Activated CD8-positive, alpha-beta T cell treated with anti-CD3 and anti-CD28 coated beads for 36 hours (primary cell): ENCODE data around the gene LGALS3BP. TPM values are rescaled to one million over a fixed set of nuclear protein-coding genes. Genes with fewer than 3 reads are reported as not detected.

Experiments
- ATAC-seq: fragments of 200-7000 bp; cut with Tn5 transposase; one replicate; pipeline ENCODE4 v1.10.0; 2021; ENCODE audit warnings: mild to moderate bottlenecking, moderate library complexity
- CTCF ChIA-PET: fragments of 350-600 bp; sonication (Branson Sonifier 250); formaldehyde crosslinking; loops from one replicate; lab custom pipeline; 2021; ENCODE audit warnings: antibody characterized with exemption; lab: Charles Lee
- POLR2A ChIA-PET: fragments of 350-600 bp; sonication (Branson Sonifier 250); formaldehyde crosslinking; loops from one replicate; lab custom pipeline; 2021; ENCODE audit warnings: antibody characterized with exemption; lab: Charles Lee
- DNase-seq: peaks from one replicate; pipeline ENCODE4 v3.0.0-alpha.2; 2020
- H3K27ac Mint-ChIP-seq: one replicate; pipeline ENCODE4 v1.8.0; 2021; ENCODE audit warnings: mild to moderate bottlenecking, mixed read lengths
- H3K27me3 Mint-ChIP-seq: one replicate; pipeline ENCODE4 v1.8.0; 2021; ENCODE audit warnings: mixed read lengths
- H3K36me3 Mint-ChIP-seq: one replicate; pipeline ENCODE4 v1.8.0; 2021; ENCODE audit warnings: low read depth, mixed read lengths
- H3K4me1 Mint-ChIP-seq: one replicate; pipeline ENCODE4 v1.8.0; 2021; ENCODE audit warnings: low read depth, mixed read lengths
- H3K4me3 Mint-ChIP-seq: one replicate; pipeline ENCODE4 v1.8.0; 2021; ENCODE audit warnings: mild to moderate bottlenecking, moderate library complexity, mixed read lengths
- H3K9me3 Mint-ChIP-seq: one replicate; pipeline ENCODE4 v1.8.0; 2021; ENCODE audit warnings: mixed read lengths
- CTCF ChIP-seq: fragments of 200-600 bp; IDR thresholded peaks from one replicate; pipeline ENCODE4 v1.8.0; 2022; ENCODE audit warnings: antibody characterized with exemption, mild to moderate bottlenecking
- intact Hi-C: fragments of 100-400 bp; cut with micrococcal nuclease; formaldehyde crosslinking; loops from one replicate; pipeline ENCODE4 v1.10.0; 2022
- total RNA-seq, 2 experiments: library from RNA; stranded (reverse); gene quantifications; one replicate each; pipeline ENCODE4 v1.2.3, GENCODE V29; 2021

Gene LGALS3BP
- total RNA-seq, 2 experiments from 2014 or later = 41.4 to 50.8 TPM

- DNase-seq (no peak), ATAC-seq (no peak)
- H3K4me1 Mint-ChIP-seq = peaks cover 42% of the 10 kb centered on the region
- intact Hi-C loops = no loop called here
- peak overlapping the region; percentile 42 for H3K27ac Mint-ChIP-seq
- peaks cover 9% of the 10 kb centered on the region for H3K36me3 Mint-ChIP-seq
- POLR2A ChIA-PET = no interaction called here
- no peaks in the 10 kb centered on the region for H3K27me3 Mint-ChIP-seq
- CTCF ChIA-PET = interaction anchor here (0.9 kb wide), 2 partner anchors 32 to 41 kb away, joined by 3 read pairs; no protein-coding TSS in a partner anchor
- no peak overlapping the region for H3K4me3 Mint-ChIP-seq
- H3K9me3 Mint-ChIP-seq = no peaks in the 10 kb centered on the region
- no peak for TF ChIP-seq CTCF
These were observed 24.1 kb upstream of the LGALS3BP start for GRCh38 chr17:79003661-79004411.

GRCh38 chr17:79002796-79003593 lies 23.3 kb upstream of the LGALS3BP start:
- peaks cover 33% of the 10 kb centered on the region for H3K4me1 Mint-ChIP-seq

GRCh38 chr17:79002291-79002690 lies 22.6 kb upstream of the LGALS3BP start:
- Mint-ChIP-seq H3K27me3 (no peaks in the 10 kb centered on the region), H3K4me1 (peaks cover 26% of the 10 kb centered on the region), H3K4me3 (no peak overlapping the region), H3K36me3 (peaks cover 10% of the 10 kb centered on the region), H3K9me3 (no peaks in the 10 kb centered on the region), H3K27ac (no peak overlapping the region)
- TF ChIP-seq CTCF = no peak
- no peak for DNase-seq
- intact Hi-C loops = no loop called here
- ChIA-PET CTCF (no interaction called here), POLR2A (no interaction called here)
- ATAC-seq = no peak

More at GRCh38 chr17:79002796-79003593, 23.3 kb upstream of the LGALS3BP start:
- no peaks in the 10 kb centered on the region for H3K27me3 Mint-ChIP-seq
- no peak for DNase-seq
- H3K36me3 Mint-ChIP-seq = peaks cover 9% of the 10 kb centered on the region
- no peak for ATAC-seq
- no peak for TF ChIP-seq CTCF
- ChIA-PET CTCF (interaction anchor here (0.9 kb wide), 2 partner anchors 31 to 42 kb away, joined by 3 read pairs; no protein-coding TSS in a partner anchor), POLR2A (no interaction called here)
- intact Hi-C loops = no loop called here
- H3K27ac Mint-ChIP-seq = no peak overlapping the region
- H3K9me3 Mint-ChIP-seq = no peaks in the 10 kb centered on the region
- H3K4me3 Mint-ChIP-seq = no peak overlapping the region

GRCh38 chr17:79001190-79002020 lies 21.7 kb upstream of the LGALS3BP start:
- H3K4me1 Mint-ChIP-seq = peaks cover 17% of the 10 kb centered on the region
- CTCF ChIA-PET = no interaction called here
- H3K9me3 Mint-ChIP-seq = no peaks in the 10 kb centered on the region
- DNase-seq (no peak), ATAC-seq (no peak)
- TF ChIP-seq CTCF = no peak
- intact Hi-C loops = no loop called here
- H3K36me3 Mint-ChIP-seq = peaks cover 13% of the 10 kb centered on the region
- H3K27ac Mint-ChIP-seq = no peak overlapping the region
- no peak overlapping the region for H3K4me3 Mint-ChIP-seq
- POLR2A ChIA-PET = no interaction called here
- H3K27me3 Mint-ChIP-seq = no peaks in the 10 kb centered on the region
